ENCODE results near the gene HYCC2. TPM values are rescaled to one million over a fixed set of nuclear protein-coding genes. Genes with fewer than 3 reads are reported as not detected.

The HYCC2 gene
- total and polyA plus RNA-seq, 2 of the 8 experiments (the other 6 are each of a cell fraction or from before 2014, with no cell fraction given) = 0.86 to 8.0 TPM

DNA sequence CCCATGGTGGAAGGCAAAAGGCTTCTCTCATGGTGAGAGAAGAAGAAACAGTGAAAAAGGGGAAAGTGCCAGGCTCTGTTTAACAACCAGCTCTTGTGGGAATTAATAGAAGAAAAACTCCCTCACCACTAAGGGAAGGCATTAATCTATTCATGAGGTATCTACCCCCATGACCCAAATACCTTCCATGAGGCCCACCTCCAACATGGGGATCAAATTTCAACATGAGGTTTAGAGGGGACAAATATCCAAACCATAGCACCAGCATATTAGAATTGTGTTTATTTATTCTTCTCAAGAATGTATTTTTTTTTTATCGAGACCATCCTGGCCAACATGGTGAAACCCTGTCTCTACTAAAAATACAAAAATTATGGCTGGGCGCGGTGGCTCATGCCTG, 39.6 kb upstream of the HYCC2 start:
- no peaks in the 10 kb centered on the region for H3K27me3 ChIP-seq (replicated peaks in 1 of 4; ENCODE audit: control insufficient read depth in 3 of 4, extremely low read depth in 1 of 4, insufficient read depth in 3 of 4, low read length in 3 of 4)
- H3K14ac ChIP-seq (ENCODE audit: insufficient read length) = no peak overlapping the region
- no peak overlapping the region for H2BK15ac ChIP-seq (ENCODE audit: low read length)
- no peak overlapping the region for H3K9ac ChIP-seq (replicated peaks in 1 of 4; ENCODE audit: extremely low read depth in 1 of 4, low read depth in 3 of 4, low read length in 3 of 4)
- H3K4me3 ChIP-seq (ENCODE audit: extremely low read depth in 1 of 4, insufficient read depth in 2 of 4, low read depth in 3 of 4, low read length in 4 of 4) = no peak overlapping the region
- H2AFZ ChIP-seq (ENCODE audit: low read length) = 0 out of 2 replicates have a peak overlapping the region, but pooled peaks have one; percentile 53
- no peak overlapping the region for H3K23ac ChIP-seq (ENCODE audit: insufficient read length)
- no peaks in the 10 kb centered on the region for H3K79me1 ChIP-seq (ENCODE audit: low read depth, low read length)
- no peak for DNase-seq (ENCODE audit: low read depth in 1 of 2, low spot score in 2 of 2)
- no peaks in the 10 kb centered on the region for H3K79me2 ChIP-seq (ENCODE audit: control insufficient read depth in 1 of 2, insufficient read depth in 2 of 2, low read length in 2 of 2)
- peaks cover 0 to 4% of the 10 kb centered on the region in 2 experiments; a peak in 1 of 4 replicates for H3K9me3 ChIP-seq (ENCODE audit: insufficient read depth in 2 of 2, low read depth in 1 of 2, low read length in 1 of 2)
- FAIRE-seq = no peak
- no peak overlapping the region for H3K27ac ChIP-seq (ENCODE audit: low read depth, low read length)
- no peaks in the 10 kb centered on the region for H3K4me1 ChIP-seq (replicated peaks in 1 of 4; ENCODE audit: control insufficient read depth in 3 of 4, insufficient read depth in 4 of 4, low read length in 3 of 4)
- H2BK20ac ChIP-seq (ENCODE audit: low read length) = no peak overlapping the region
- no peak overlapping the region for H4K91ac ChIP-seq (replicated peaks; ENCODE audit: insufficient read length, low read length)
- no peak overlapping the region for H3K56ac ChIP-seq (replicated peaks; ENCODE audit: insufficient read length, low read depth, low read length)
- H2BK5ac ChIP-seq (ENCODE audit: low read depth, low read length) = no peak overlapping the region
- H2BK12ac ChIP-seq (ENCODE audit: low read depth, low read length) = no peak overlapping the region
- ChIA-PET CTCF (ENCODE audit: partially characterized antibody) (interaction anchor here (0.6 kb wide), 1 partner anchor 69 kb away, joined by 3 read pairs; no protein-coding TSS in a partner anchor), POLR2A (ENCODE audit: partially characterized antibody) (interaction anchor here (1.4 to 2.0 kb wide), 2 partner anchors 11 to 148 kb away, joined by 3 to 6 read pairs; partner anchors contain the start of gene ORC2)
- no peak overlapping the region for H4K8ac ChIP-seq (ENCODE audit: extremely low read depth, insufficient read depth, low read length)
- no peak overlapping the region for H4K5ac ChIP-seq (ENCODE audit: insufficient read length, low read depth, low read length)
- no peak overlapping the region for H3K4me2 ChIP-seq (ENCODE audit: insufficient read depth in 1 of 2, low read depth in 2 of 2, low read length in 2 of 2)
- 96% methylated on average over 3 of the region's 3 CpGs; no CpG with 5 or more reads in 1 of the 2 experiments for WGBS, 2 experiments (ENCODE audit: extremely low coverage in 1 of 2, insufficient coverage in 1 of 2, insufficient read length in 1 of 2, insufficient replicate concordance in 2 of 2, low coverage in 1 of 2, low lambda C conversion rate in 2 of 2, missing lambda C conversion rate in 1 of 2)
- H2AK5ac ChIP-seq (ENCODE audit: low read depth, low read length) = no peak overlapping the region
- no peak overlapping the region for H2BK120ac ChIP-seq (replicated peaks; ENCODE audit: low read depth, low read length)
- H4K20me1 ChIP-seq (replicated peaks in 1 of 2; ENCODE audit: control insufficient read depth in 1 of 2, insufficient read depth in 2 of 2, low read length in 2 of 2) = peaks cover 0 to 2% of the 10 kb centered on the region in 2 experiments
- H3K23me2 ChIP-seq (ENCODE audit: low read depth, low read length) = peaks cover 4% of the 10 kb centered on the region
- no peak overlapping the region for H3K4ac ChIP-seq (replicated peaks; ENCODE audit: insufficient read length, low read depth, low read length)
- H3K36me3 ChIP-seq (ENCODE audit: control insufficient read depth in 2 of 4, insufficient read depth in 4 of 4, low read length in 3 of 4) = no peaks in the 10 kb centered on the region
- H3K18ac ChIP-seq (ENCODE audit: extremely low read depth, low read length) = no peak overlapping the region
- TF ChIP-seq USF2 (IDR thresholded peaks at IDR 0.05; ENCODE audit: low read length) (no peak), GABPA (IDR thresholded peaks at IDR 0.05; ENCODE audit: borderline replicate concordance, insufficient read depth, low read length) (no peak), TAF7 (optimal IDR thresholded peaks at IDR 0.05; ENCODE audit: borderline replicate concordance, low read depth, low read length) (no peak), HDAC2 (IDR thresholded peaks at IDR 0.05; ENCODE audit: borderline replicate concordance in 1 of 2, low read depth in 2 of 2, low read length in 2 of 2) (no peak), BCL11A (IDR thresholded peaks at IDR 0.05; ENCODE audit: low read depth in 2 of 2, low read length in 2 of 2) (no peak), ATF3 (IDR thresholded peaks at IDR 0.05; ENCODE audit: insufficient read depth, low read depth, low read length) (no peak), RXRA (IDR thresholded peaks at IDR 0.05; ENCODE audit: insufficient read depth, low read depth, low read length) (no peak), SIX5 (IDR thresholded peaks at IDR 0.05; ENCODE audit: low read depth, low read length) (no peak)

Measured in H1 (cell line).